Measurements from ENCODE around the gene SPC25. TPM values are rescaled to one million over a fixed set of nuclear protein-coding genes. Genes with fewer than 3 reads are reported as not detected.

Gene SPC25
- total RNA-seq, 1 donor from 2014 or later: 0.18 TPM

DNA sequence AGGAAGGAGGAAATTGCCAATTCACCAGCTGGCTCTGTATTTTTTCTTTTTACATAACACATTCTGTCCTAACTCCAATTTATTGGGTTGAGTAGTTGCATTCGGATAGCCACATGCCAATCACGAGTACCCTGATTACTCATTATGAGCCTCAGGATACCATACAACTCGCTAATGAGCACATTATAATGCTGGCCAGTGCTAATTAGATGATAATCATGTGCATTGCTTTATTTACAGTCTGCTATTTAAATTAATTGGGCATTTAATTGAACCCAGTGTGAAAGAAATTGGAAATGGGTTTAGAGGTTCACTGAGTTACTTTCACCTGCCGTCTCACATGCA is 26.1 kb upstream of the SPC25 start:
- ChIA-PET CTCF (no interaction called here), POLR2A (no interaction called here)
- no peak for DNase-seq
- H3K9me3 Mint-ChIP-seq: peaks cover 3% of the 10 kb centered on the region
- no peaks in the 10 kb centered on the region for H3K36me3 Mint-ChIP-seq (ENCODE audit: low read depth)
- no peak for TF ChIP-seq CTCF (IDR thresholded peaks at IDR 0.05)
- H3K27me3 Mint-ChIP-seq: peaks cover 12% of the 10 kb centered on the region
- intact Hi-C loops (cut with micrococcal nuclease): no loop called here
- no peak overlapping the region for H3K27ac Mint-ChIP-seq
- no peak overlapping the region for H3K4me3 Mint-ChIP-seq
- peaks cover 5% of the 10 kb centered on the region for H3K4me1 Mint-ChIP-seq
- no peak for ATAC-seq (ENCODE audit: low read depth)

- Mint-ChIP-seq H3K4me3 (no peak overlapping the region), H3K27ac (no peak overlapping the region), H3K36me3 (ENCODE audit: low read depth) (no peaks in the 10 kb centered on the region), H3K9me3 (peaks cover 3% of the 10 kb centered on the region), H3K27me3 (peaks cover 12% of the 10 kb centered on the region), H3K4me1 (peaks cover 5% of the 10 kb centered on the region)
- TF ChIP-seq CTCF (IDR thresholded peaks at IDR 0.05): no peak
- intact Hi-C loops (cut with micrococcal nuclease): no loop called here
- POLR2A ChIA-PET: no interaction called here
- ATAC-seq (ENCODE audit: low read depth) (no peak), DNase-seq (no peak)
- CTCF ChIA-PET: no interaction called here
Measured at GRCh38 chr2:168915441-168916330, 25.5 kb upstream of the SPC25 start.

- DNase-seq (no peak), ATAC-seq (ENCODE audit: low read depth) (no peak)
- Mint-ChIP-seq H3K9me3 (peaks cover 3% of the 10 kb centered on the region), H3K27ac (no peak overlapping the region), H3K27me3 (peaks cover 12% of the 10 kb centered on the region), H3K4me3 (no peak overlapping the region), H3K4me1 (peaks cover 5% of the 10 kb centered on the region), H3K36me3 (ENCODE audit: low read depth) (no peaks in the 10 kb centered on the region)
- POLR2A ChIA-PET: no interaction called here
- CTCF ChIA-PET: interaction anchor here (1.4 kb wide), 1 partner anchor 9 kb away, joined by 3 read pairs; no protein-coding TSS in a partner anchor
- no peak for TF ChIP-seq CTCF (IDR thresholded peaks at IDR 0.05)
- intact Hi-C loops (cut with micrococcal nuclease): no loop called here
Measured at GRCh38 chr2:168913495-168913894, 23.3 kb upstream of the SPC25 start.

DNA sequence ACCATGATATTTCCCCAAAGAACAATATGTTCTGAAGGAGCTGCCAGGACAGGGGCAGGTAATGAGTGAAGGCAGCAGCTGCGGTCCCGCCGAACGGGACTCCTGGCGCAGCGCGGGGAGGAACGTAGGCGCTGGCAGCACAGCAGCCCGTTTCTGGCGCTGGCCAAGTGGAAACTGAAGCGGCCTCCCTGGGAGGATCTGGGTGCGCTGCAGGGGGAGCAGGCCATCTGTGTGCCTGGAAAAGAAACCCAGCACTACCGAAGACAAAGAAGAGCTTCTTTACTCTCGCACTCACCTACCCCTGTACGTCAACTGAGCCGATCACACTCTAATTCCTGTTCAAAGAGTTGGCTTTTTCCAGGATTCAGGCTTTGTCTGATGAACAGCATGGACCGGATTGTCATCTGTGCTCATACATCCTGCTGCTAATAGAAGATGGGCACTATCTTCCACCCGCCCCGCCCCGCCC is 22.7 kb upstream of the SPC25 start:
- Mint-ChIP-seq H3K27ac (no peak overlapping the region), H3K36me3 (ENCODE audit: low read depth) (no peaks in the 10 kb centered on the region), H3K27me3 (peaks cover 12% of the 10 kb centered on the region), H3K9me3 (peaks cover 3% of the 10 kb centered on the region), H3K4me3 (peak overlapping the region; percentile 44), H3K4me1 (peaks cover 5% of the 10 kb centered on the region)
- no peak for TF ChIP-seq CTCF (IDR thresholded peaks at IDR 0.05)
- DNase-seq (no peak), ATAC-seq (ENCODE audit: low read depth) (no peak)
- intact Hi-C loops (cut with micrococcal nuclease): no loop called here
- ChIA-PET CTCF (interaction anchor here (1.3 to 1.4 kb wide), 2 partner anchors 9 to 10 kb away, joined by 3 read pairs; no protein-coding TSS in a partner anchor), POLR2A (no interaction called here)

DNA sequence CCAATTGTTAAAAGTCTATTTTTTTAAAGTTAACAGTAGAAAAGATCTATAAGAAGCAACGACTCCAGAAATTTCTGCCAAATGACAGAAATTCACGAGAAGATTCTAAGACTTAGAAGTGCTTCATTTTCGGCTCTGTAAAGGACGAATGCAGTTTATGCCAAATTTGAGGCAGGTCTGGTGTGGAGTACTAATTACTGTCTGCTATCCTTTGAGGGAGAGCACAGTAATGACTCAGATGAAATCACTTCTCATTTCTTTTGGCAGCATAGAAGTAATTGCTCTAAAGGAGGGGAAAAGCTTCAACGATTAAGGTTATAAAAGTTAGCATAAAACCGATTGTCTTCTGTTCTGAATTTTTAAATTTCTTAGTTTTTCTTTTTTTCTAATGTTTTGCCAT is 22.2 kb upstream of the SPC25 start:
- no peak for ATAC-seq (ENCODE audit: low read depth)
- H3K9me3 Mint-ChIP-seq: peaks cover 3% of the 10 kb centered on the region
- ChIA-PET CTCF (interaction anchor here (1.3 to 1.4 kb wide), 2 partner anchors 9 to 11 kb away, joined by 3 read pairs; no protein-coding TSS in a partner anchor), POLR2A (no interaction called here)
- no peak overlapping the region for H3K4me3 Mint-ChIP-seq
- DNase-seq: no peak
- no peaks in the 10 kb centered on the region for H3K36me3 Mint-ChIP-seq (ENCODE audit: low read depth)
- peaks cover 5% of the 10 kb centered on the region for H3K4me1 Mint-ChIP-seq
- no peak for TF ChIP-seq CTCF (IDR thresholded peaks at IDR 0.05)
- no peak overlapping the region for H3K27ac Mint-ChIP-seq
- intact Hi-C loops (cut with micrococcal nuclease): no loop called here
- H3K27me3 Mint-ChIP-seq: peaks cover 15% of the 10 kb centered on the region
